Loucy (cell line): ENCODE data around the gene RASSF10.

Experiments
- H2AFZ ChIP-seq: fragments of 200-600 bp; sonication (generic); 2 replicates; pipeline ENCODE4 v1.6.0; 2016; ENCODE audit warnings: antibody characterized with exemption, mild to moderate bottlenecking, low read length, moderate library complexity
- H3F3A ChIP-seq: fragments of 200-600 bp; 2 replicates; pipeline ENCODE4 v1.6.0; 2016; ENCODE audit warnings: antibody characterized with exemption, low read depth, mild to moderate bottlenecking
- H3K27me3 ChIP-seq: fragments of 200-600 bp; sonication (generic); 2 replicates; pipeline ENCODE4 v1.6.1; 2014; ENCODE audit warnings: low read length, mild to moderate bottlenecking; ENCODE audit not compliant: insufficient read depth, poor library complexity, severe bottlenecking
- H3K36me3 ChIP-seq: fragments of 200-600 bp; sonication (generic); 2 replicates; pipeline ENCODE4 v1.6.1; 2016; ENCODE audit warnings: low read length; ENCODE audit not compliant: insufficient read depth
- H3K4me1 ChIP-seq: fragments of 200-600 bp; sonication (generic); 2 replicates; pipeline ENCODE4 v1.5.1; 2014; ENCODE audit warnings: low read length, mild to moderate bottlenecking; ENCODE audit not compliant: insufficient read depth, poor library complexity, severe bottlenecking
- H3K4me2 ChIP-seq: fragments of 200-600 bp; sonication (generic); 2 replicates; pipeline ENCODE4 v1.6.0; 2014; ENCODE audit warnings: antibody characterized with exemption, low read length, low read depth, mild to moderate bottlenecking; ENCODE audit not compliant: poor library complexity, severe bottlenecking
- H3K4me3 ChIP-seq: fragments of 200-600 bp; sonication (generic); 2 replicates; pipeline ENCODE4 v1.5.1; 2014; ENCODE audit warnings: low read length, mild to moderate bottlenecking, mixed read lengths; ENCODE audit not compliant: poor library complexity, severe bottlenecking
- H3K79me2 ChIP-seq: fragments of 200-600 bp; sonication (generic); 2 replicates; pipeline ENCODE4 v1.6.1; 2014; ENCODE audit warnings: low read length; ENCODE audit not compliant: insufficient read depth
- H3K9ac ChIP-seq: fragments of 200-600 bp; sonication (generic); 2 replicates; pipeline ENCODE4 v1.6.0; 2014; ENCODE audit warnings: mild to moderate bottlenecking, low read depth, low read length, moderate library complexity; ENCODE audit not compliant: poor library complexity, severe bottlenecking
- H3K9me2 ChIP-seq: fragments of 200-600 bp; sonication (generic); replicated peaks from 2 replicates; pipeline ENCODE4 v1.6.1; 2016; ENCODE audit warnings: low read depth, low read length, mixed read lengths
- H3K9me3 ChIP-seq: fragments of 200-600 bp; sonication (generic); 2 replicates; pipeline ENCODE4 v1.6.1; 2014; ENCODE audit warnings: mild to moderate bottlenecking, antibody characterized with exemption, low read length, low read depth; ENCODE audit not compliant: insufficient read depth
- H4K20me1 ChIP-seq: fragments of 200-600 bp; sonication (generic); 2 replicates; pipeline ENCODE4 v1.6.0; 2014; ENCODE audit warnings: antibody characterized with exemption, low read length, mild to moderate bottlenecking; ENCODE audit not compliant: insufficient read depth, poor library complexity, severe bottlenecking
- CTCF ChIP-seq: fragments of 200-600 bp; sonication (generic); conservative IDR thresholded peaks from 2 replicates; pipeline ENCODE4 v1.5.1; 2014; ENCODE audit warnings: mild to moderate bottlenecking, antibody characterized with exemption, low read length
- EZH2phosphoT487 ChIP-seq: fragments of 200-600 bp; IDR thresholded peaks from 2 replicates; pipeline ENCODE4 v1.6.1; 2018; ENCODE audit warnings: antibody characterized with exemption, mild to moderate bottlenecking, moderate library complexity, borderline replicate concordance

Gene RASSF10

GRCh38 chr11:13011466-13012055 is 2.4 kb downstream of the RASSF10 start:
- H3K9me2 ChIP-seq, result no peaks in the 10 kb centered on the region
- H3K27me3 ChIP-seq, result no peaks in the 10 kb centered on the region
- no peak overlapping the region for H3K9ac ChIP-seq
- no peak overlapping the region for H3K4me3 ChIP-seq
- H2AFZ ChIP-seq, result no peak overlapping the region
- H3K4me2 ChIP-seq, result no peak overlapping the region
- no peaks in the 10 kb centered on the region for H3K4me1 ChIP-seq
- no peaks in the 10 kb centered on the region for H3K9me3 ChIP-seq
- no peaks in the 10 kb centered on the region for H3K36me3 ChIP-seq
- TF ChIP-seq EZH2phosphoT487, result no peak
- no peak for TF ChIP-seq CTCF
- no peaks in the 10 kb centered on the region for H4K20me1 ChIP-seq
- no peaks in the 10 kb centered on the region for H3K79me2 ChIP-seq
- H3F3A ChIP-seq, result no peaks in the 10 kb centered on the region

- no peak overlapping the region for H2AFZ ChIP-seq
- H4K20me1 ChIP-seq, result no peaks in the 10 kb centered on the region
- TF ChIP-seq EZH2phosphoT487, result no peak
- no peak for TF ChIP-seq CTCF
- H3K4me3 ChIP-seq, result no peak overlapping the region
- no peaks in the 10 kb centered on the region for H3K27me3 ChIP-seq
- H3K36me3 ChIP-seq, result no peaks in the 10 kb centered on the region
- no peaks in the 10 kb centered on the region for H3K4me1 ChIP-seq
- no peaks in the 10 kb centered on the region for H3K9me2 ChIP-seq
- no peaks in the 10 kb centered on the region for H3K9me3 ChIP-seq
- H3F3A ChIP-seq, result no peaks in the 10 kb centered on the region
- no peaks in the 10 kb centered on the region for H3K79me2 ChIP-seq
- no peak overlapping the region for H3K4me2 ChIP-seq
- no peak overlapping the region for H3K9ac ChIP-seq
Observed at GRCh38 chr11:13012056-13012661, 3.0 kb downstream of the RASSF10 start.

- no peaks in the 10 kb centered on the region for H3F3A ChIP-seq
- no peaks in the 10 kb centered on the region for H3K79me2 ChIP-seq
- no peaks in the 10 kb centered on the region for H3K36me3 ChIP-seq
- no peaks in the 10 kb centered on the region for H3K4me1 ChIP-seq
- no peak overlapping the region for H2AFZ ChIP-seq
- no peak for TF ChIP-seq CTCF
- no peak for TF ChIP-seq EZH2phosphoT487
- no peak overlapping the region for H3K4me3 ChIP-seq
- H3K4me2 ChIP-seq, result no peak overlapping the region
- no peaks in the 10 kb centered on the region for H4K20me1 ChIP-seq
- no peaks in the 10 kb centered on the region for H3K27me3 ChIP-seq
- H3K9ac ChIP-seq, result no peak overlapping the region
- no peaks in the 10 kb centered on the region for H3K9me2 ChIP-seq
- no peaks in the 10 kb centered on the region for H3K9me3 ChIP-seq
Observed at GRCh38 chr11:13013054-13013488, 4.0 kb downstream of the RASSF10 start.
